Testis (tissue), 2 donors: ENCODE data around the gene CDH5.

Experiments
- POLR2A ChIP-seq: fragments of 450-650 bp; IDR thresholded peaks from one replicate; pipeline ENCODE4 v1.6.1; 2017; ENCODE audit warnings: antibody characterized with exemption, mild to moderate bottlenecking, moderate library complexity
- TF ChIP-seq, protein P1 (sequence below), 3 experiments: fragments of 450-650 bp in 2 of 3; fragments of 200-600 bp in 1 of 3; sonication (generic) in 1 of 3; IDR thresholded peaks; one replicate each; pipeline ENCODE4 v1.5.1; 2016 to 2019; ENCODE audit warnings: antibody characterized with exemption in 3 of 3, mild to moderate bottlenecking in 2 of 3, moderate library complexity in 1 of 3

DNA sequence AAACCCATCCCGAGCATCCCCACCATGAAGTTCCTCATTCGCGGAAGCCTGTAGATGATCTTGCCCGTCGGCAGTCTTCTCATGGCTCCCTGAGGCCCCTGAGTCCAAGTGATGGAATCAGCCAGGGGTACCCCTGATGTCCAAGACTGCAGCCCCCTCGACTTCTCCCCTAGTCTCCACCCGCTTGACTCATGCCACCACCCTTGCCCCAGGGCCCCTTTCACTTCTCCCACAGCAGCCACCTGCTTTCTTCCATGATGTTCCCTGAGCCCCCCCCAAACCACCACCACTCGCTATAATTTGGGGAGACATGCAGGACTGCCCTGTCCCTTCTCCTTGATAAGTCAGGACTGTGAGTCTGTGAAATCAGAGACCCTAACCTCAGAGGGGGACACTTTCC, 72.0 kb downstream of the CDH5 start:
- TF ChIP-seq, protein P1, sequence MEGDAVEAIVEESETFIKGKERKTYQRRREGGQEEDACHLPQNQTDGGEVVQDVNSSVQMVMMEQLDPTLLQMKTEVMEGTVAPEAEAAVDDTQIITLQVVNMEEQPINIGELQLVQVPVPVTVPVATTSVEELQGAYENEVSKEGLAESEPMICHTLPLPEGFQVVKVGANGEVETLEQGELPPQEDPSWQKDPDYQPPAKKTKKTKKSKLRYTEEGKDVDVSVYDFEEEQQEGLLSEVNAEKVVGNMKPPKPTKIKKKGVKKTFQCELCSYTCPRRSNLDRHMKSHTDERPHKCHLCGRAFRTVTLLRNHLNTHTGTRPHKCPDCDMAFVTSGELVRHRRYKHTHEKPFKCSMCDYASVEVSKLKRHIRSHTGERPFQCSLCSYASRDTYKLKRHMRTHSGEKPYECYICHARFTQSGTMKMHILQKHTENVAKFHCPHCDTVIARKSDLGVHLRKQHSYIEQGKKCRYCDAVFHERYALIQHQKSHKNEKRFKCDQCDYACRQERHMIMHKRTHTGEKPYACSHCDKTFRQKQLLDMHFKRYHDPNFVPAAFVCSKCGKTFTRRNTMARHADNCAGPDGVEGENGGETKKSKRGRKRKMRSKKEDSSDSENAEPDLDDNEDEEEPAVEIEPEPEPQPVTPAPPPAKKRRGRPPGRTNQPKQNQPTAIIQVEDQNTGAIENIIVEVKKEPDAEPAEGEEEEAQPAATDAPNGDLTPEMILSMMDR (IDR thresholded peaks at IDR 0.05): no peak
- no peak for TF ChIP-seq POLR2A
